ENCODE data around the gene SIL1.

- TF ChIP-seq EP300 (IDR thresholded peaks at IDR 0.05) = no peak
- no peak for TF ChIP-seq CTCF (IDR thresholded peaks at IDR 0.05)
- TF ChIP-seq POLR2AphosphoS5 (IDR thresholded peaks at IDR 0.05) = no peak
Observed at GRCh38 chr5:139040081-139040480, 158.1 kb downstream of the SIL1 start.

Data from gastroesophageal sphincter (tissue), 3 donors.